ENCODE results near the gene SBK2.
"Not testable (repeated sequence)": the region's sequence is repeated elsewhere in the genome, so short reads cannot be mapped to it uniquely, and the experiment has no call there.

Gene SBK2, protein sequence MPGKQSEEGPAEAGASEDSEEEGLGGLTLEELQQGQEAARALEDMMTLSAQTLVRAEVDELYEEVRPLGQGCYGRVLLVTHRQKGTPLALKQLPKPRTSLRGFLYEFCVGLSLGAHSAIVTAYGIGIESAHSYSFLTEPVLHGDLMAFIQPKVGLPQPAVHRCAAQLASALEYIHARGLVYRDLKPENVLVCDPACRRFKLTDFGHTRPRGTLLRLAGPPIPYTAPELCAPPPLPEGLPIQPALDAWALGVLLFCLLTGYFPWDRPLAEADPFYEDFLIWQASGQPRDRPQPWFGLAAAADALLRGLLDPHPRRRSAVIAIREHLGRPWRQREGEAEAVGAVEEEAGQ

DNA sequence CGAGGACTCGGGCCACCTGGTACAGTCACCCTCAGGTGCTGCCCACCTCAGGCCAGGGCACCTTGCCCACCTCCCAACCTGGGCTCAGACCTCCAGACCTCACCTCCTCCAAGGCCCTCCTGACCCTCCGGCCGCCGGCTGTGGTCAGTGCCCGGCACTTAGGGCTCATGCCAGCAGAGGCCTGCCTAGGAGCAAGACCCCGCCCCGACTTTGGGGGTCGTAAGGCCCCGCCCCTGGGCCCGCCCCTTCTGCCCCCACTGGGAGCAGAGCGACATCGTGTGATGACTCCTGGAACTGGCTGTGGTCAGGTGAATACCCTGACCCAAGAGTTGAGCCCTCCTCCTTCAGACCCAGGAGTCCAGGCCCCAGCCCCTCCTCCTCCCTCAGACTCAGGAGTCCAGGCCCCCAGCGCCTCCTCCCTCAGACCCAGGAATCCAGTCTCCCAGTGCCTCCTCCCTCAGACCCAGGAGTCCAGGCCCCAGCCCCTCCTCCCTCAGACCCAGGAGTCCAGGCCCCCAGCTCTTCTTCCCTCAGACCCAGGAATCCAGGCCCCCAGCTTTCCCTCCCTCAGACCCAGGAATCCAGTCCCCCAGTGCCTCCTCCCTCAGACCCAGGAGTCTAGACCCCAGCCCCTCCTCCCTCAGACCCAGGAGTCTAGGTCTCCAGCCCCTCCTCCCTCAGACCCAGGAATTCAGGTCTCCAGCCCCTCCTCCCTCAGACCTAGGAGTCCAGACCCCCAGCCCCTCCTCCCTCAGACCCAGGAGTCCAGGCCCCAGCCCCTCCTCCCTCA is at the start of gene SBK2:
SBK2 (minus strand) TSS at position 183 of the 790 bp plus-strand sequence. CDS start 839 bp downstream, outside the sequence.
- Histone ChIP-seq H3K27ac (no peak within 1 kb of the TSS), H3K27me3 (ENCODE audit: control insufficient read depth, insufficient read depth, low read length) (no peaks in the 10 kb centered on the region), H2AFZ (no peak within 1 kb of the TSS), H3K9me3 (ENCODE audit: control insufficient read depth, low read length) (no peaks in the 10 kb centered on the region), H3K79me2 (no peaks in the 10 kb centered on the region), H3K4me2 (ENCODE audit: low read length) (no peak within 1 kb of the TSS), H3K4me3 (ENCODE audit: low read depth, low read length) (no peak within 1 kb of the TSS), H3K4me1 (no peaks in the 10 kb centered on the region), H3K36me3 (ENCODE audit: control insufficient read depth, insufficient read depth, low read length) (no peaks in the 10 kb centered on the region), H3K9ac (no peak within 1 kb of the TSS)
- TF ChIP-seq, protein P1, sequence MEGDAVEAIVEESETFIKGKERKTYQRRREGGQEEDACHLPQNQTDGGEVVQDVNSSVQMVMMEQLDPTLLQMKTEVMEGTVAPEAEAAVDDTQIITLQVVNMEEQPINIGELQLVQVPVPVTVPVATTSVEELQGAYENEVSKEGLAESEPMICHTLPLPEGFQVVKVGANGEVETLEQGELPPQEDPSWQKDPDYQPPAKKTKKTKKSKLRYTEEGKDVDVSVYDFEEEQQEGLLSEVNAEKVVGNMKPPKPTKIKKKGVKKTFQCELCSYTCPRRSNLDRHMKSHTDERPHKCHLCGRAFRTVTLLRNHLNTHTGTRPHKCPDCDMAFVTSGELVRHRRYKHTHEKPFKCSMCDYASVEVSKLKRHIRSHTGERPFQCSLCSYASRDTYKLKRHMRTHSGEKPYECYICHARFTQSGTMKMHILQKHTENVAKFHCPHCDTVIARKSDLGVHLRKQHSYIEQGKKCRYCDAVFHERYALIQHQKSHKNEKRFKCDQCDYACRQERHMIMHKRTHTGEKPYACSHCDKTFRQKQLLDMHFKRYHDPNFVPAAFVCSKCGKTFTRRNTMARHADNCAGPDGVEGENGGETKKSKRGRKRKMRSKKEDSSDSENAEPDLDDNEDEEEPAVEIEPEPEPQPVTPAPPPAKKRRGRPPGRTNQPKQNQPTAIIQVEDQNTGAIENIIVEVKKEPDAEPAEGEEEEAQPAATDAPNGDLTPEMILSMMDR (IDR thresholded peaks at IDR 0.05) = no peak

DNA sequence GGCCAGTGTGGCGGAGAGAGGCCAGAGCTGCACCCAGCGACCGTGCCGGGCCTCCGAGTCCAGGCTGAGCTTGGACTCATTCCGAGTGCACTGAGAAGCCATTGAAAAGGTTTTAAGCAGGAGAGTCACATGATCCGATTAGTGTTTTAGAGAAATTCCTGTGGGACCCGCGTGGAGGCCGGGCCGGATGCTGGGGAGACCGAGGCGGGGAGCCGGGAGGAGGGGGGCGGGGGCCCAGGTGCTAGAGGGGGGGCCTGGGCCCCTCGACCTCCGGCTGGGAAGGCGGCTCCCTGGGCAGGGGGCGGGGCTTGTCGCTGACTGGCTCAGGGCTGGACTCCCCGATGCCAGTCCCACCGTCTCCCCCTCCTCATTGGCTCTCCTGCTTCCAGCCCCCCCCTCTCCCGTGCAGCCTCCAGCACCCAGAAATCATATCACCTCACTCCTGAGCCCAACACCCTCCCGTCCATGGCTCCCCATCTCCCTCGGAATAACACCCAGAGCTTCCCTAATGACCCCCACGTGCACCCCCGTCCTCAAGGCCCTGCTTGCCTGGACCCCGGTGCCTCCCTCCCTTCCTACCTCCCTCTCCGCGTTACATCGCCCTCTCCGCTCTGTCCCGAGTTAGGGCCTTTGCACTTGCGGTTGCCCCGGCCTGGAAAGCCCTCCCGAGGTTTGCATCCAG is 48.9 kb upstream of the SBK2 start:
- Histone ChIP-seq H3K36me3 (ENCODE audit: control insufficient read depth, insufficient read depth, low read length) (no peaks in the 10 kb centered on the region), H3K4me3 (ENCODE audit: low read depth, low read length) (peak overlapping the region; percentile 21), H3K4me2 (ENCODE audit: low read length) (peak overlapping the region; percentile 79), H3K27me3 (ENCODE audit: control insufficient read depth, insufficient read depth, low read length) (no peaks in the 10 kb centered on the region), H3K27ac (peak overlapping the region; percentile 62), H3K4me1 (peaks cover 21% of the 10 kb centered on the region), H3K79me2 (no peaks in the 10 kb centered on the region), H3K9ac (no peak overlapping the region), H3K9me3 (ENCODE audit: control insufficient read depth, low read length) (no peaks in the 10 kb centered on the region), H2AFZ (peak overlapping the region; percentile 83)
- TF ChIP-seq, protein P1 (IDR thresholded peaks at IDR 0.05) = no peak

DNA sequence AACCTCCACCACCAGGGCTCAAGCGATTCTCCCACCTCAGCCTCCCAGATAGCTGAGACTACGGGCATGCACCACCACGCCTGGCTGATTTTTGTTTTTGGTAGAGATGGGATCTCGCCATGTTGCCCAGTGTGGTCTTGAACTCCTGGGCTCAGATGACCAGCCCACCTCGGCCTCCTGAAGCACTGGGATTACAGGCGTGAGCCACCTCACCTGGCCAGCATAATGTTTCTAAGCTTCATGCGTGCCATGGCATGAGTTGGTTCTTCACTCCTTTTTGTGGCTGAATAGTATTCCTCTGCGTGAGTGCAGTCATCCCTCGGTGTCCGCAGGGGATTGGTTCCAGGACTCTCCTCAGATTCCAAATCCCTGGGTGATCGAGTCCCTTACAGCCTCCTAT is 47.9 kb upstream of the SBK2 start:
- Histone ChIP-seq H3K9me3 (ENCODE audit: control insufficient read depth, low read length) (no peaks in the 10 kb centered on the region), H3K27ac (peak overlapping the region; percentile 62), H2AFZ (no peak overlapping the region), H3K79me2 (no peaks in the 10 kb centered on the region), H3K4me2 (ENCODE audit: low read length) (no peak overlapping the region), H3K27me3 (ENCODE audit: control insufficient read depth, insufficient read depth, low read length) (no peaks in the 10 kb centered on the region), H3K36me3 (ENCODE audit: control insufficient read depth, insufficient read depth, low read length) (no peaks in the 10 kb centered on the region), H3K9ac (no peak overlapping the region), H3K4me3 (ENCODE audit: low read depth, low read length) (no peak overlapping the region), H3K4me1 (peaks cover 21% of the 10 kb centered on the region)
- TF ChIP-seq, protein P1 (IDR thresholded peaks at IDR 0.05) = no peak

DNA sequence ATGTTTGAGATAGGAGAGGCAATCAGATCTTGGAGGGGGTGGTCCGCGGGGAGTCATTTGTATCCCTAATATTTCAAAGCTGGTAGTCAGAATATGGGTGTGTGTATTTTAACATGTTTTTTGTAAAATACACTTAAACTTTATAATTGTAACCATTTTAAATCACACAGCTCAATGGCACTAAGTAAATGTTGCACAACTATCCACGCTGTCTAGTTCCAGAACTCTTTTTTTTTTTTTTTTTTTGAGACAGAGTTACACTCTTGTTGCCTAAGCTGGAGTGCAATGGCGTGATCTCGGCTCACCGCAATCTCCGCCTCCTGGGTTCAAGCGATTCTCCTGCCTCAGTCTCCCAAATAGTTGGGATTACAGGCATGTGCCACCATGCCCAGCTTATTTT is 47.0 kb upstream of the SBK2 start:
- H3K4me3 ChIP-seq (ENCODE audit: low read depth, low read length); H2AFZ ChIP-seq; H3K9me3 ChIP-seq (ENCODE audit: control insufficient read depth, low read length); H3K9ac ChIP-seq; H3K79me2 ChIP-seq; H3K36me3 ChIP-seq (ENCODE audit: control insufficient read depth, insufficient read depth, low read length); H3K27ac ChIP-seq; H3K27me3 ChIP-seq (ENCODE audit: control insufficient read depth, insufficient read depth, low read length); H3K4me2 ChIP-seq (ENCODE audit: low read length): not testable (repeated sequence)
- H3K4me1 ChIP-seq = peaks cover 21% of the 10 kb centered on the region

DNA sequence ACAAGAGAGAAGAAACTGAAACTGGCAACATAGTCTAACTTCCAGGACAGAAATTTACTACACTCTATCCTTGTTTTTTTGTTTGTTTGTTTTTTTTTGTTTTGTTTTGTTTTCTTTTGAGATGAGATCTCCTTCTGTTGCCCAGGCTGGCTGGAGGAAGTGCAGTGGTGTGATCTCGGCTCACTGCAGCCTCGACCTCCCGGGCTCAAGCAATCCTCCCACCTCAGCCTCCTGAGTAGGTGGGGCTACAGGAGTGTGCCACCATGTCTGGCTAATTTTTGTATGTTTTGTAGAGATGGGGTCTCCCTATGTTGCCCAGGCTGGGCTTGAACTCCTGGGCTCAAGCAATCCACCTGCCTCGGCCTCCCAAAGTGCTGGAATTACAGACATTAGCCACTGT is 45.4 kb upstream of the SBK2 start:
- H3K9ac ChIP-seq; H3K27me3 ChIP-seq (ENCODE audit: control insufficient read depth, insufficient read depth, low read length); H3K36me3 ChIP-seq (ENCODE audit: control insufficient read depth, insufficient read depth, low read length); H3K9me3 ChIP-seq (ENCODE audit: control insufficient read depth, low read length); H3K4me2 ChIP-seq (ENCODE audit: low read length); H3K79me2 ChIP-seq; H3K4me3 ChIP-seq (ENCODE audit: low read depth, low read length): not testable (repeated sequence)
- H3K4me1 ChIP-seq = peaks cover 21% of the 10 kb centered on the region
- H2AFZ ChIP-seq = peak overlapping the region; percentile 98
- peak overlapping the region; percentile 91 for H3K27ac ChIP-seq

All from parathyroid adenoma (tissue), 2 donors.